ENCODE data around the gene TRRAP.
A peak's percentile ranks its signal among the peaks of the same experiment; 100 is the strongest.
"Not testable (repeated sequence)": the region's sequence is repeated elsewhere in the genome, so short reads cannot be mapped to it uniquely, and the experiment has no call there.

The TRRAP gene

DNA sequence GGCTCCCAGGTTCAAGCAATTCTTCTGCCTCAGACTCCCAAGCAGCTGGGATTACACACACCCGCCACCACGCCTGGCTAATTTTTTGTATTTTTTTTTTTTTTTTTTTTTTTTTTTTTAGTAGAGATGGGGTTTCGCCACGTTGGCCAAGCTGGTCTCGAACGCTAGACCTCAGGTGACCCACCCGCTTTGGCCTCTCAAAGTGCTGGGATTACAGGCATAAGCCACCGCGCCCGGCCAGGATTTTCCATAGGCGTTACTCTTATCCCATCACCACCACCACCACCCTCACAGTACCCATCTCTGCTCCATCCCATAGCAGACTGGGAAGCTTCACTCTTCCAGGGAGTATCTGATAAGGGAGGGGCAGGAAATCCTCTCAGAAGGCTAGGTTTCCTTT, 4.7 kb upstream of the TRRAP start:
- H3K4me3 ChIP-seq (ENCODE audit: low read length); H3K27me3 ChIP-seq (ENCODE audit: control insufficient read depth, insufficient read depth, low read length); H3K36me3 ChIP-seq (ENCODE audit: control insufficient read depth, insufficient read depth, low read length); H3K9me3 ChIP-seq (ENCODE audit: control insufficient read depth, insufficient read depth, low read length); DNase-seq (ENCODE audit: low read depth, low spot score); H3K4me1 ChIP-seq (ENCODE audit: control insufficient read depth, insufficient read depth, low read length); H3K27ac ChIP-seq (ENCODE audit: low read length): not testable (repeated sequence)
- WGBS (ENCODE audit: insufficient coverage, insufficient read length), result no CpG with 5 or more reads among the region's 11 CpGs

DNA sequence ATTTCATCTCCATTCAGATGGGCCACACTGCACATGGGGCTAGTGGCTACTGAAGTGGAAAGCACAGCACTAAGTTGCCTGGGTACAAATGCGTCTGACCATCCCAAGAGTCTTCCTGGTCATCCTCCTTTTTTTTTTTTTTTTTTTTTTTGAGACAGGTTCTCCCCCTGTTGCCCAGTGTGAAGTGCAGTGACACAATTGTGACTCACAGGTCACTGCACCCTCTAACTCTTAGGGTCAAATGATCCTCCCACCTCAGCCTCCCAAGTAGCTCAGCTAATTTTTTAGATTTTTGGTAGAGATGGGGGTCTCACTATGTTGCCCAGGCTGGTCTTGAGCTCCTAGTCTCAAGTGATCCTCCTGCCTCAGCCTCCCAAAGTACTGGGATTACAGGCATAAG, 3.4 kb upstream of the TRRAP start:
- no peaks in the 10 kb centered on the region for H3K9me3 ChIP-seq (ENCODE audit: control insufficient read depth, insufficient read depth, low read length)
- WGBS (ENCODE audit: insufficient coverage, insufficient read length), result no CpG with 5 or more reads among the region's 1 CpG
- no peak overlapping the region for H3K4me3 ChIP-seq (ENCODE audit: low read length)
- peaks cover 4% of the 10 kb centered on the region; the same call in 1 of the 2 replicates for H3K4me1 ChIP-seq (ENCODE audit: control insufficient read depth, insufficient read depth, low read length)
- H3K27me3 ChIP-seq (ENCODE audit: control insufficient read depth, insufficient read depth, low read length), result no peaks in the 10 kb centered on the region; the same call in 1 of the 2 replicates
- no peaks in the 10 kb centered on the region for H3K36me3 ChIP-seq (ENCODE audit: control insufficient read depth, insufficient read depth, low read length)
- H3K27ac ChIP-seq (ENCODE audit: low read length), result no peak overlapping the region
- DNase-seq (ENCODE audit: low read depth, low spot score), result no peak

DNA sequence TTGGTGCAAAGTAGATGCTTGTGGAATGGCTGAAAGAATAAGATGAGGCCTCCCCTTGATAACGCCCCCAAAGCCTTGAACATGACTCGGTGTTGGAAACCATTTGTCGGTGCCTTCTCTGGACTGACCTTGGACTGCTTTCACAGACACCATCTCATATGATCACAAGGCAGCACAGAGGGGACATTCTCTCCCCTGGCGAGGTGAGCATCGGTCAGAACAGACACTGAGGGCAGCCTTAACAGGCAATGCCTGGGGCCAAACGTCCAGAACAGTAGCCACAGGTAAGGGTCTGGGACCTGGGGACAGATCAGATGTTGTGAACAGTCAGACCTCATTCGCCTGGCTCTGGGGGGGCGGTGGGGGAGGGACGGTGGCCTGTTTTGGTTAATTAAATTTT, 2.8 kb upstream of the TRRAP start:
- no peak overlapping the region for H3K4me3 ChIP-seq (ENCODE audit: low read length)
- H3K27ac ChIP-seq (ENCODE audit: low read length), result no peak overlapping the region
- H3K27me3 ChIP-seq (ENCODE audit: control insufficient read depth, insufficient read depth, low read length), result no peaks in the 10 kb centered on the region; the same call in 1 of the 2 replicates
- H3K9me3 ChIP-seq (ENCODE audit: control insufficient read depth, insufficient read depth, low read length), result no peaks in the 10 kb centered on the region
- DNase-seq (ENCODE audit: low read depth, low spot score), result no peak
- H3K4me1 ChIP-seq (ENCODE audit: control insufficient read depth, insufficient read depth, low read length), result peaks cover 4% of the 10 kb centered on the region; the same call in 1 of the 2 replicates
- H3K36me3 ChIP-seq (ENCODE audit: control insufficient read depth, insufficient read depth, low read length), result no peaks in the 10 kb centered on the region
- WGBS (ENCODE audit: insufficient coverage, insufficient read length), result no CpG with 5 or more reads among the region's 9 CpGs

DNA sequence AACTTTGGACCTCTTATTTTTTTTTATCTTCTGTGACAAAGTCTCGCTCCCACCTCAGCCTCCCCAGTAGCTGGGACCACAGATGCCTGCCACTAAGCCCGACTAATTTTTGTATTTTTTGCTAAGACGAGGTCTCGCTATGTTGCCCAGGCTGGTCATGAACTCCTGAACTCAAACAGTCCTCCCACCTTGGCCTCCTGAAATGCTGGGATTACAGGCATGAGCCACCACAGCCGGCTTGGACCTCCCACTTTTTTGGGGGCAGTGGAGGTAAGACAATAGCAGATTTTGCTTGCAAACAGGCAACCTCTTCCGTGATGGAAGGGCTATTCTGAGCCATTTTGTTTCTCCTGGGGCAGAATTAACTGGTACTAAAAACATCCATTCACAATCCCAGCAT, 1.2 kb upstream of the TRRAP start:
- peaks cover 3% of the 10 kb centered on the region; the same call in 1 of the 2 replicates for H3K4me1 ChIP-seq (ENCODE audit: control insufficient read depth, insufficient read depth, low read length)
- DNase-seq (ENCODE audit: low read depth, low spot score), result no peak
- peaks cover 2% of the 10 kb centered on the region; the same call in 1 of the 2 replicates for H3K36me3 ChIP-seq (ENCODE audit: control insufficient read depth, insufficient read depth, low read length)
- H3K27me3 ChIP-seq (ENCODE audit: control insufficient read depth, insufficient read depth, low read length), result no peaks in the 10 kb centered on the region
- WGBS (ENCODE audit: insufficient coverage, insufficient read length), result no CpG with 5 or more reads among the region's 6 CpGs
- H3K9me3 ChIP-seq (ENCODE audit: control insufficient read depth, insufficient read depth, low read length), result no peaks in the 10 kb centered on the region
- no peak overlapping the region for H3K4me3 ChIP-seq (ENCODE audit: low read length)
- no peak overlapping the region for H3K27ac ChIP-seq (ENCODE audit: low read length)

DNA sequence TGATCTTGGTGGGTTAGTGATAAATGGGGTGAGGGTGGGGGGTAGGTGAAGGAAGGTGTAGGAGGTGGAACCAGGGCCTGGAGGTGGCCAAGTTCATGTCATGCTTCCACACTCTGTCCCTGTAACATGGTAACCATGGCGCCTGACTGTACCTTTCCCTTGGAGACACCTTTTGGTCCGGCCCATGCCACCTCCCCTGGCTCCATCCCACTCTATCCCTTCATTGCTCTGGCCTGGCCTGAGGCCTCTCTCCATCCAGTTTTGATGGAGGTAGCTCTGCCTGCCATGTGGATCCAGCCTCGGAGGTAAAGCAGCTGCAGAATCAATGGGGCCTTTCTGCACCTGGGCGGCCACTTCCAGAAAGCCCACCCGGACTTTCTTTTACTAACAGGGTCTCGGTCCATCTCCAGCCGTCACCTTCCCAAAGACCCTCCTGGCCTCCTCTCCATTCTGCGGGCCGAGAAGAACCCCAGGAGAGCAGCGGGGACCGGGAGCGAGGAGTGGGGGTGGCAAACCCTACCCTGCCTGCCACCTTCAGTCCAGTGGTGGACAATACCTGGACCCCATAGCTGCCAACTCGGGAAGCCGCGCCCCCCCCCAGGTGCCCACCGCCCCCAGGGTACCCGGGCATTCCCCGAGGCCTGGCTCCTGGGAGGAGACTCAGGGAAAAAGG, 504 bp upstream of the TRRAP start:
- no peaks in the 10 kb centered on the region for H3K27me3 ChIP-seq (ENCODE audit: control insufficient read depth, insufficient read depth, low read length)
- DNase-seq (ENCODE audit: low read depth, low spot score), result no peak
- peaks cover 6% of the 10 kb centered on the region for H3K36me3 ChIP-seq (ENCODE audit: control insufficient read depth, insufficient read depth, low read length)
- peak overlapping the region; percentile 91 for H3K4me3 ChIP-seq (ENCODE audit: low read length)
- no peaks in the 10 kb centered on the region for H3K9me3 ChIP-seq (ENCODE audit: control insufficient read depth, insufficient read depth, low read length)
- no CpG with 5 or more reads among the region's 18 CpGs for WGBS (ENCODE audit: insufficient coverage, insufficient read length)
- H3K27ac ChIP-seq (ENCODE audit: low read length), result no peak overlapping the region
- H3K4me1 ChIP-seq (ENCODE audit: control insufficient read depth, insufficient read depth, low read length), result peaks cover 3% of the 10 kb centered on the region; the same call in 1 of the 2 replicates

DNA sequence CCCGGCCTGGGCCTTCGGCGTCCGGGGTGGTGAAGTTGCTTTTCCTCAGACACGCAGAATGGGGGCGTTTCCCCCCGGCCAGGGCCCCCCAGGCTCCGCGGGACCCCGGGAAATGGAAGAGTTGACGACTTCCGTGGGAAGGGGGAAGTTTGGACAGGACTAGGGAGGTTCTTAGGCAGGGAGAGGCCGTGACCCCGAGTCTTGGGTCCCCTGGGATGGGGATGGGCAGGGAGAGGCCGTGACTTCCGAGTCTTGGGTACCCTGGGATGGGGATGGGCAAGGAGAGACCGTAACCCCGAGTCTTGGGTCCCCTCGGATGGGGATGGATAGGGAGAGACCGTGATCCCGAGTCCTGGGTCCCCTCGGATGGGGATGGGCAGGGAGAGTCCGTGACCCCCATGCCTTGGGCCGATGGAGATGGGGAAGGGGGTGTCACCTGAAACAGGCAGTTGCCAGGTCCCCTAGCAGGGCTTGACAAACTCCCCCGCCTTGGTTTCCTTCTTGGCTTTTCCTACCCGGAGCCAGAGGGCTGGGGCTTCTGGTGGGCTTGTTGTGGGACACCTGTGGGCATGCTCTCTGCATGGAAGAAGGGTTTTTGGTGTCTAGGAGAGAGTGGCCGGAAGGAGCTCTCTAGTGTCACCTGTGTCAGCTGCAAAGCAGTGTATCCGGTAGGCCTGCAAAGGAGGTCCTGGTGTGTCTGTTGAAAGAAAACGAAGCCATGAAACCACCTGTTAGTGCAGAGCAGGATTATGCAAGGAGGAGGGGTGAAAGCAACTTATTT, 1.1 kb downstream of the TRRAP start:
- H3K4me1 ChIP-seq (ENCODE audit: control insufficient read depth, insufficient read depth, low read length), result peaks cover 3% of the 10 kb centered on the region; the same call in 1 of the 2 replicates
- H3K4me3 ChIP-seq (ENCODE audit: low read length), result peak overlapping the region; percentile 91
- WGBS (ENCODE audit: insufficient coverage, insufficient read length), result no CpG with 5 or more reads among the region's 29 CpGs
- no peak for DNase-seq (ENCODE audit: low read depth, low spot score)
- H3K27me3 ChIP-seq (ENCODE audit: control insufficient read depth, insufficient read depth, low read length), result no peaks in the 10 kb centered on the region
- H3K27ac ChIP-seq (ENCODE audit: low read length), result no peak overlapping the region
- peaks cover 12% of the 10 kb centered on the region for H3K36me3 ChIP-seq (ENCODE audit: control insufficient read depth, insufficient read depth, low read length)
- H3K9me3 ChIP-seq (ENCODE audit: control insufficient read depth, insufficient read depth, low read length), result no peaks in the 10 kb centered on the region

DNA sequence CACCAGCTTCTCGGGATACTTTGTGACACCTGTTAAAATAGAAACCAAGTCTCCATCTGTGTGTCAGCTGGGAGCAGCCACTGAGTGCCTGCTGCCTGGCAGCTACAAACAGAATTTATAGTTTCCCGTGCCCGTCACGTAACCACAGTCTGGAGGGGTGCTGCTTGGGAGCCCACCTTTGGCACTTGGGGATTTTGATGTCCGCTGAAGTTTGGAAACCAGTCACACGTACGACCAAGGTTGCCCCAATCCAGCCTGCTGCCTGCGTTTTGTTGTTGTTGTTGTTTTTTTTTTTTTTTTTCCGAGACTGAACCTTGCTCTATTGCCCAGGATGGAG, 1.6 kb downstream of the TRRAP start:
- no CpG with 5 or more reads among the region's 9 CpGs for WGBS (ENCODE audit: insufficient coverage, insufficient read length)
- no peak overlapping the region for H3K4me3 ChIP-seq (ENCODE audit: low read length)
- H3K4me1 ChIP-seq (ENCODE audit: control insufficient read depth, insufficient read depth, low read length), result peaks cover 3% of the 10 kb centered on the region; the same call in 1 of the 2 replicates
- no peak overlapping the region for H3K27ac ChIP-seq (ENCODE audit: low read length)
- no peak for DNase-seq (ENCODE audit: low read depth, low spot score)
- H3K36me3 ChIP-seq (ENCODE audit: control insufficient read depth, insufficient read depth, low read length), result peaks cover 15% of the 10 kb centered on the region
- H3K27me3 ChIP-seq (ENCODE audit: control insufficient read depth, insufficient read depth, low read length), result no peaks in the 10 kb centered on the region
- H3K9me3 ChIP-seq (ENCODE audit: control insufficient read depth, insufficient read depth, low read length), result no peaks in the 10 kb centered on the region

DNA sequence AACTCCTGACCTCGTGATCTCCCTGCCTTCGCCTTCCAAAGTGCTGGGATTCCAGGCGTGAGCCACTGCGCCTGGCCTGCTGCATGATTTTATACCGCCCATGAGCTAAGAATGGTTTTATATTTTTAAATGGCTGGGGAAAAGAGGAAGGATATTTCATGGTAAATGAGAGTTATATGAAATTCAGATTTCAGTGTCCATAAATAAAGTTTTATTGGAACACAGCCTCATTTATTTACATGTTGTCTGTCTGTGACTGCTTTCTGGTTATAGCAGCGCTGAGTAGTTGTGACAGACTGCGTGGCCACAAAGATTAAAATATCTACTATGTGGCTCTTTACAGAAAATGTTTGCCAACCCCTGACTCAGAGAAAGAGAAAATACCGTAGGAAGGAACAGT, 2.2 kb downstream of the TRRAP start:
- no peaks in the 10 kb centered on the region for H3K27me3 ChIP-seq (ENCODE audit: control insufficient read depth, insufficient read depth, low read length)
- no peak overlapping the region for H3K4me3 ChIP-seq (ENCODE audit: low read length)
- H3K36me3 ChIP-seq (ENCODE audit: control insufficient read depth, insufficient read depth, low read length), result peaks cover 15% of the 10 kb centered on the region
- no peaks in the 10 kb centered on the region for H3K9me3 ChIP-seq (ENCODE audit: control insufficient read depth, insufficient read depth, low read length)
- no peak overlapping the region for H3K27ac ChIP-seq (ENCODE audit: low read length)
- DNase-seq (ENCODE audit: low read depth, low spot score), result no peak
- peaks cover 3% of the 10 kb centered on the region; the same call in 1 of the 2 replicates for H3K4me1 ChIP-seq (ENCODE audit: control insufficient read depth, insufficient read depth, low read length)
- no CpG with 5 or more reads among the region's 8 CpGs for WGBS (ENCODE audit: insufficient coverage, insufficient read length)

DNA sequence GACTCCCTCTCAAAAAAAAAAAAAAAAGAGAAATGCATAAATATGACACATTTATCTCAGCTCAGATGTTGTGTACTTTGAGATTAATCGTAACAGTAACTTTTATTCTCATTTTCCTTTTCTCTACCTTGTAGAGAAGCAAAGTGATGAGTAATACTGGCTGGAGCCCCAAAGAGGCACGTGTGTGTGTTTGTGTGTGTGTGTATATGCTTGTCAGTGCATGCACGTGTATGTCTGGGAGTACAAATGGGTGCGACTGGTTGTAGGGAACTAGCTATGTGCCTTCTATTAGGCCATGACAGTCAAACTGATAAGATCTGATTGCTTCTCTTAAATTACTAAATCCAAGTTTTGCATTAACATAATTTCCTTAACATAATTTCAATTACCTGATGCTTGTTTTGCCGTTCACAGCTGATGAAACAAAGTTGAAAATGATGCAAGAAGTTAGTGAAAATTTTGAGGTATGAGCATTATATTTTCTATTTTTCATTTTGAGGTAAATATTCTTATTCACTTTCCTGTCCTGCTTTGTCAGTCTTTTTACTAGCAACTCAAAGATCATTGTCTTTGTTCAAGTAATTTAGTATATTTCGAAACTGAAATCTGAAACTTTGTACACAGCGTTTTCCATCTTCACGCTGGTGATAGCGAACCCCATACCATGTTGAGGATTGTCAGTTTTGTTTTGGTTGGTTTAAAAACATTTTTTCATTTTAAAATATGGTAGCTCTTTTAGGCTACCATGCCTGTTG, 3.4 kb downstream of the TRRAP start:
- H3K36me3 ChIP-seq (ENCODE audit: control insufficient read depth, insufficient read depth, low read length), result peaks cover 15% of the 10 kb centered on the region
- peaks cover 3% of the 10 kb centered on the region; the same call in 1 of the 2 replicates for H3K4me1 ChIP-seq (ENCODE audit: control insufficient read depth, insufficient read depth, low read length)
- no peak for DNase-seq (ENCODE audit: low read depth, low spot score)
- WGBS (ENCODE audit: insufficient coverage, insufficient read length), result no CpG with 5 or more reads among the region's 9 CpGs
- no peak overlapping the region for H3K4me3 ChIP-seq (ENCODE audit: low read length)
- no peaks in the 10 kb centered on the region for H3K27me3 ChIP-seq (ENCODE audit: control insufficient read depth, insufficient read depth, low read length)
- H3K27ac ChIP-seq (ENCODE audit: low read length), result no peak overlapping the region
- no peaks in the 10 kb centered on the region for H3K9me3 ChIP-seq (ENCODE audit: control insufficient read depth, insufficient read depth, low read length)

DNA sequence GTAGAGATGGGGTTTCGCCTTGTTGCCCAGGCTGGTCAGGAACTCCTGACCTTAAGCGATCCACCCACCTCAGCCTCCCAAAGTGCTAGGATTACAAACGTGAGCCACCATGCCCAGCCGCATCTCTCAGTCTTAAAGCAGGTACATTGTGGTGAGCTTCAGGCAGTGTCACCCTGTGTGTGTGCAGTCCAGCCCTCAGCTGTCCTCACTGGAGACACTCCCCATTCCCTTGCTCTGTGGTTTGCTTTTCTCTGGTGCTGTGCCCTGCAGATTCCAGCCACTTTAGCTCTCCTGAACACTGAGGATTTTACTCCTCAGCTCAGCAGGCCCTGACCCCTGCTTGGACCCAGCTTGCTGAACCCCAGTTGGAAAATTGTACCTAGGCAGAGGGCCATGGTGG, 6.1 kb downstream of the TRRAP start:
- no CpG with 5 or more reads among the region's 4 CpGs for WGBS (ENCODE audit: insufficient coverage, insufficient read length)
- Histone ChIP-seq H3K4me1 (ENCODE audit: control insufficient read depth, insufficient read depth, low read length) (no peaks in the 10 kb centered on the region), H3K36me3 (ENCODE audit: control insufficient read depth, insufficient read depth, low read length) (peaks cover 17% of the 10 kb centered on the region), H3K27me3 (ENCODE audit: control insufficient read depth, insufficient read depth, low read length) (no peaks in the 10 kb centered on the region), H3K4me3 (ENCODE audit: low read length) (no peak overlapping the region), H3K9me3 (ENCODE audit: control insufficient read depth, insufficient read depth, low read length) (no peaks in the 10 kb centered on the region), H3K27ac (ENCODE audit: low read length) (no peak overlapping the region)
- DNase-seq (ENCODE audit: low read depth, low spot score), result no peak

All from iPS DF 6.9 (cell line).